ENCODE results near the gene GATA5.

- TF ChIP-seq CTCF (conservative IDR thresholded peaks at IDR 0.05 in 1 of 2, IDR thresholded peaks at IDR 0.05 in 1 of 2; ENCODE audit: extremely low read depth in 1 of 2, insufficient read depth in 1 of 2, low read depth in 1 of 2, low read length in 2 of 2) (no peak), EZH2 (IDR thresholded peaks at IDR 0.05; ENCODE audit: borderline replicate concordance, low read length) (no peak)
Measured at GRCh38 chr20:62461157-62461556, 14.6 kb downstream of the GATA5 start.
